HG03135 (cell line): ENCODE measurements around the gene ERP29.
"Not testable (repeated sequence)": the region's sequence is repeated elsewhere in the genome, so short reads cannot be mapped to it uniquely, and the experiment has no call there.

Source experiments
- ATAC-seq: cut with Tn5 transposase; IDR thresholded peaks from one replicate; pipeline ENCODE4 v1.9.1; 2021; ENCODE audit warnings: mild to moderate bottlenecking, moderate library complexity; ENCODE audit not compliant: unreplicated experiment

Gene ERP29

GRCh38 chr12:112012775-112013600 lies at the start of gene ERP29, which contains the start of gene TMEM116:
Gene ERP29, plus strand, starts transcription at chr12:112013426. Its CDS starts 40 bp downstream, at chr12:112013466.
Gene TMEM116, minus strand, starts transcription at chr12:112013165. Its CDS starts 7,895 bp downstream, at chr12:112005270.
- peak; percentile 71 for ATAC-seq

- no peak for ATAC-seq
Observed at GRCh38 chr12:111964935-111965334, 48.3 kb upstream of the ERP29 start.

GRCh38 chr12:111971800-111972199 lies 41.4 kb upstream of the ERP29 start:
- no peak for ATAC-seq

- no peak for ATAC-seq
Observed at GRCh38 chr12:111975161-111975931, 37.9 kb upstream of the ERP29 start.

GRCh38 chr12:111976291-111976690 lies 36.9 kb upstream of the ERP29 start:
- ATAC-seq: no peak

- ATAC-seq: no peak
Observed at GRCh38 chr12:111976860-111977259, 36.4 kb upstream of the ERP29 start.

- ATAC-seq: no peak
Observed at GRCh38 chr12:111978545-111978944, 34.7 kb upstream of the ERP29 start.

GRCh38 chr12:111980598-111980997 lies 32.6 kb upstream of the ERP29 start:
- ATAC-seq: no peak

- ATAC-seq: no peak
Observed at GRCh38 chr12:111981987-111982386, 31.2 kb upstream of the ERP29 start.

- no peak for ATAC-seq
Observed at GRCh38 chr12:111984820-111985219, 28.4 kb upstream of the ERP29 start.

GRCh38 chr12:111991535-111991934 lies 21.7 kb upstream of the ERP29 start:
- no peak for ATAC-seq

- no peak for ATAC-seq
Observed at GRCh38 chr12:111991946-111992345, 21.3 kb upstream of the ERP29 start.

- no peak for ATAC-seq
Observed at GRCh38 chr12:111992464-111992863, 20.8 kb upstream of the ERP29 start.

- peak; percentile 67 for ATAC-seq
Observed at GRCh38 chr12:111993292-111994150, 19.7 kb upstream of the ERP29 start.

- ATAC-seq: peak; percentile 48
Observed at GRCh38 chr12:111994211-111995111, 18.8 kb upstream of the ERP29 start.

GRCh38 chr12:111995782-111996480 lies 17.3 kb upstream of the ERP29 start:
- ATAC-seq: no peak

GRCh38 chr12:111997300-111997699 lies 15.9 kb upstream of the ERP29 start:
- ATAC-seq: no peak

GRCh38 chr12:111998015-111998414 lies 15.2 kb upstream of the ERP29 start:
- no peak for ATAC-seq

- not testable (repeated sequence) for ATAC-seq
Observed at GRCh38 chr12:111999129-111999528, 14.1 kb upstream of the ERP29 start.
